ENCODE measurements around the gene RGL2.

GRCh38 chr6:33314515-33314942 lies 15.8 kb upstream of the RGL2 start:
- no peak for TF ChIP-seq POLR2A (IDR thresholded peaks at IDR 0.05)
- no peak for TF ChIP-seq CTCF (IDR thresholded peaks at IDR 0.05)

Measured in tibial nerve (tissue), 3 donors.